H9 (cell line): Measurements from ENCODE around the gene VWA3A. TPM values are rescaled to one million over a fixed set of nuclear protein-coding genes. Genes with fewer than 3 reads are reported as not detected.

Experiments
- DNase-seq: peaks from one replicate; pipeline ENCODE4 v3.0.0-alpha.2; 2017
- H2AFZ ChIP-seq: one replicate; pipeline ENCODE4 v1.6.1; 2013; ENCODE audit warnings: mild to moderate bottlenecking, low read length, control low read depth, moderate library complexity
- H2AK5ac ChIP-seq: 2 replicates; pipeline ENCODE4 v1.6.1; 2013; ENCODE audit warnings: low read length, control low read depth, mixed read lengths; ENCODE audit not compliant: insufficient read length
- H2BK120ac ChIP-seq: one replicate; pipeline ENCODE4 v1.6.1; 2013; ENCODE audit warnings: low read depth, mild to moderate bottlenecking, low read length, control low read depth, inconsistent platforms; ENCODE audit not compliant: poor library complexity, severe bottlenecking
- H2BK12ac ChIP-seq: 2 replicates; pipeline ENCODE4 v1.6.1; 2013; ENCODE audit warnings: low read length, control low read depth, mixed read lengths, low read depth; ENCODE audit not compliant: insufficient read length
- H2BK15ac ChIP-seq: 2 replicates; pipeline ENCODE4 v1.6.1; 2013; ENCODE audit warnings: low read depth, low read length, control low read depth
- H2BK20ac ChIP-seq: one replicate; pipeline ENCODE4 v1.6.1; 2013; ENCODE audit warnings: low read depth, mild to moderate bottlenecking, low read length, control low read depth, inconsistent platforms; ENCODE audit not compliant: poor library complexity, severe bottlenecking
- H2BK5ac ChIP-seq: 2 replicates; pipeline ENCODE4 v1.6.1; 2013; ENCODE audit warnings: low read length, control low read depth, mixed read lengths; ENCODE audit not compliant: insufficient read length
- H3K14ac ChIP-seq: 2 replicates; pipeline ENCODE4 v1.6.1; 2013; ENCODE audit warnings: low read length, control low read depth; ENCODE audit not compliant: insufficient read depth
- H3K18ac ChIP-seq: 2 replicates; pipeline ENCODE4 v1.6.1; 2013; ENCODE audit warnings: low read depth, mild to moderate bottlenecking, mixed read lengths, low read length, control low read depth; ENCODE audit not compliant: insufficient read length
- H3K23ac ChIP-seq: 2 replicates; pipeline ENCODE4 v1.6.1; 2013; ENCODE audit warnings: low read length, control low read depth, mixed read lengths, low read depth; ENCODE audit not compliant: insufficient read length
- H3K23me2 ChIP-seq: 2 replicates; pipeline ENCODE4 v1.6.1; 2013; ENCODE audit warnings: low read depth, mild to moderate bottlenecking, mixed read lengths, low read length, control low read depth; ENCODE audit not compliant: insufficient read length, poor library complexity, severe bottlenecking
- H3K27ac ChIP-seq: 2 replicates; pipeline ENCODE4 v1.5.1; 2013; ENCODE audit warnings: low read length, control low read depth, mixed read lengths, low read depth; ENCODE audit not compliant: insufficient read length
- H3K27me3 ChIP-seq: 2 replicates; pipeline ENCODE4 v1.6.1; 2013; ENCODE audit warnings: low read length, control low read depth, inconsistent platforms; ENCODE audit not compliant: insufficient read depth
- H3K4ac ChIP-seq: 2 replicates; pipeline ENCODE4 v1.6.1; 2013; ENCODE audit warnings: low read depth, mild to moderate bottlenecking, control low read depth, inconsistent platforms, low read length, moderate library complexity
- H3K4me1 ChIP-seq: 2 replicates; pipeline ENCODE4 v1.6.1; 2013; ENCODE audit warnings: low read length, control low read depth, inconsistent platforms; ENCODE audit not compliant: insufficient read depth
- H3K4me2 ChIP-seq: 2 replicates; pipeline ENCODE4 v1.6.1; 2013; ENCODE audit warnings: low read length, control low read depth, mixed read lengths; ENCODE audit not compliant: insufficient read length, insufficient read depth
- H3K56ac ChIP-seq: 2 replicates; pipeline ENCODE4 v1.6.1; 2013; ENCODE audit warnings: low read depth, mild to moderate bottlenecking, mixed read lengths, low read length, control low read depth; ENCODE audit not compliant: insufficient read length
- H3K79me1 ChIP-seq: 2 replicates; pipeline ENCODE4 v1.6.1; 2013; ENCODE audit warnings: low read depth, mild to moderate bottlenecking, moderate library complexity, low read length, control low read depth, inconsistent platforms; ENCODE audit not compliant: insufficient read depth, poor library complexity, severe bottlenecking
- H3K79me2 ChIP-seq: 2 replicates; pipeline ENCODE4 v1.6.1; 2013; ENCODE audit warnings: low read length, control low read depth, inconsistent platforms; ENCODE audit not compliant: insufficient read depth
- H3K9ac ChIP-seq: 2 replicates; pipeline ENCODE4 v1.6.1; 2013; ENCODE audit warnings: low read length, control low read depth, mixed read lengths; ENCODE audit not compliant: insufficient read length; ENCODE audit errors: extremely low read depth
- H3K9me3 ChIP-seq: one replicate; pipeline ENCODE4 v1.6.1; 2013; ENCODE audit warnings: low read depth, low read length, inconsistent platforms; ENCODE audit not compliant: control insufficient read depth
- H3T11ph ChIP-seq: one replicate; pipeline ENCODE4 v1.6.1; 2013; ENCODE audit warnings: mild to moderate bottlenecking, low read length, control low read depth, inconsistent platforms
- H4K20me1 ChIP-seq: one replicate; pipeline ENCODE4 v1.6.1; 2013; ENCODE audit not compliant: control insufficient read depth, insufficient read length, insufficient read depth
- H4K5ac ChIP-seq: 2 replicates; pipeline ENCODE4 v1.6.1; 2013; ENCODE audit warnings: low read depth, mild to moderate bottlenecking, mixed read lengths, low read length, control low read depth; ENCODE audit not compliant: insufficient read length
- H4K8ac ChIP-seq: replicated peaks from 2 replicates; pipeline ENCODE4 v1.6.1; 2013; ENCODE audit warnings: low read length, control low read depth, mixed read lengths, low read depth; ENCODE audit not compliant: insufficient read length
- H4K91ac ChIP-seq: 2 replicates; pipeline ENCODE4 v1.6.1; 2013; ENCODE audit warnings: low read depth, mild to moderate bottlenecking, moderate library complexity, mixed read lengths, low read length, control low read depth; ENCODE audit not compliant: insufficient read length
- H3K27ac Mint-ChIP-seq, 3 experiments: 2 replicates in 2 of 3; 3 replicates in 1 of 3; pipeline ENCODE4 v1.8.0; 2020 to 2021; ENCODE audit warnings: mixed read lengths in 3 of 3, mild to moderate bottlenecking in 1 of 3, moderate library complexity in 1 of 3
- H3K27me3 Mint-ChIP-seq: 2 replicates; pipeline ENCODE4 v1.8.0; 2021; ENCODE audit warnings: low read depth, mild to moderate bottlenecking, moderate library complexity, mixed read lengths
- H3K36me3 Mint-ChIP-seq, 3 experiments: 2 replicates in 2 of 3; 3 replicates in 1 of 3; pipeline ENCODE4 v1.8.0; 2020 to 2021; ENCODE audit warnings: low read depth in 3 of 3, mixed read lengths in 3 of 3; ENCODE audit not compliant: insufficient read depth in 1 of 3
- H3K4me1 Mint-ChIP-seq, 2 experiments: 2 replicates each; pipeline ENCODE4 v1.8.0; 2020; ENCODE audit warnings: mixed read lengths in 2 of 2
- H3K4me3 Mint-ChIP-seq, 2 experiments: 2 replicates in 1 of 2; 3 replicates in 1 of 2; pipeline ENCODE4 v1.8.0; 2020 to 2021; ENCODE audit warnings: mild to moderate bottlenecking in 2 of 2, mixed read lengths in 2 of 2, moderate library complexity in 1 of 2
- H3K9me3 Mint-ChIP-seq, 2 experiments: 2 replicates in 1 of 2; 3 replicates in 1 of 2; pipeline ENCODE4 v1.8.0; 2020; ENCODE audit warnings: mild to moderate bottlenecking in 2 of 2, mixed read lengths in 2 of 2, moderate library complexity in 1 of 2
- CTCF ChIP-seq: fragments of 200-600 bp; sonication (generic); conservative IDR thresholded peaks from 3 replicates; pipeline ENCODE4 v1.8.0; 2021; ENCODE audit warnings: antibody characterized with exemption, mild to moderate bottlenecking
- WGBS: extraction: QIAGEN DNeasy Blood & Tissue Kit; methylation state at CpG from one replicate; pipeline ENCODE4 v1.1.7; 2013; ENCODE audit warnings: missing lambda C conversion rate, low lambda C conversion rate, mixed read lengths; ENCODE audit not compliant: insufficient read length; ENCODE audit errors: extremely low coverage; 5-methylcytosine and 5-hydroxymethylcytosine counted together
- total RNA-seq: library from RNA; stranded (reverse); gene quantifications from 2 replicates; pipeline ENCODE4 v1.2.1, GENCODE V29; 2021

The VWA3A gene
- total RNA-seq, 1 experiment from 2014 or later, result not detected

DNA sequence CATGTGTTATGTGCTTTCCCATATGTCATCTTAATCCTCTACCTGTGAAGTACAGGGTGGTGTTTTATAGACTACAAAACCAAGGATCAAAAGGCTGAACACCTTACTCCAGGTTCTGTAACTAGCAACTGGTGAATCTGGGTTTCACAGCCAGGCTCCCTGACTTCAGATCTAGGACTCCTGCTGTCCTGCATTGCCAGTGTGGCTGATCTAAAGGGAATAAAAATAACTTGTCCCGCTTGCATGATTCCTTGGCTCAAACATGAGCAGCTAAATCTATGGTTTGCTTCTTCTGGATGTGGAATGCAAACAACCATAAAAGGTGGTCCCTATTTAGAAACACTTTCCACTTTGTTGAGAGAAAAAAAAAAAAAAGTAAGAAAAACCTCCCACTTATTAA is 3.7 kb upstream of the VWA3A start:
- Histone ChIP-seq H3T11ph (no peak overlapping the region), H3K23ac (no peak overlapping the region), H2BK15ac (no peak overlapping the region), H3K79me2 (no peaks in the 10 kb centered on the region), H2AK5ac (no peak overlapping the region), H3K79me1 (no peaks in the 10 kb centered on the region), H3K18ac (no peak overlapping the region), H4K20me1 (no peaks in the 10 kb centered on the region), H2AFZ (no peak overlapping the region), H3K14ac (no peak overlapping the region), H2BK5ac (no peak overlapping the region), H4K5ac (no peak overlapping the region), H4K8ac (no peak overlapping the region), H2BK120ac (no peak overlapping the region), H3K27ac (no peak overlapping the region), H3K4me2 (no peak overlapping the region), H3K27me3 (no peaks in the 10 kb centered on the region), H3K9me3 (no peaks in the 10 kb centered on the region), H4K91ac (no peak overlapping the region), H3K23me2 (no peaks in the 10 kb centered on the region), H3K9ac (no peak overlapping the region), H2BK12ac (no peak overlapping the region), H2BK20ac (no peak overlapping the region), H3K4ac (no peak overlapping the region), H3K4me1 (no peaks in the 10 kb centered on the region; the same call in 1 of the 2 replicates), H3K56ac (no peak overlapping the region)
- Mint-ChIP-seq H3K4me3 (no peak overlapping the region), H3K9me3 (no peaks in the 10 kb centered on the region), H3K4me1 (peaks cover 11 to 14% of the 10 kb centered on the region in 2 experiments), H3K27me3 (no peaks in the 10 kb centered on the region; the same call in none of the 2 replicates), H3K36me3 (no peaks in the 10 kb centered on the region), H3K27ac (no peak overlapping the region)
- no peak for TF ChIP-seq CTCF
- no CpG with 5 or more reads among the region's 1 CpG for WGBS
- DNase-seq, result no peak
